Measurements from ENCODE around the gene FAM174C. TPM values are rescaled to one million over a fixed set of nuclear protein-coding genes. Genes with fewer than 3 reads are reported as not detected.

Gene FAM174C
- total RNA-seq, 1 donor from 2014 or later = 6.4 TPM

GRCh38 chr19:1321539-1321938 lies 46.2 kb downstream of the FAM174C start:
- DNase-seq = no peak

- DNase-seq = no peak
Observed at GRCh38 chr19:1322198-1322981, 47.1 kb downstream of the FAM174C start.

DNA sequence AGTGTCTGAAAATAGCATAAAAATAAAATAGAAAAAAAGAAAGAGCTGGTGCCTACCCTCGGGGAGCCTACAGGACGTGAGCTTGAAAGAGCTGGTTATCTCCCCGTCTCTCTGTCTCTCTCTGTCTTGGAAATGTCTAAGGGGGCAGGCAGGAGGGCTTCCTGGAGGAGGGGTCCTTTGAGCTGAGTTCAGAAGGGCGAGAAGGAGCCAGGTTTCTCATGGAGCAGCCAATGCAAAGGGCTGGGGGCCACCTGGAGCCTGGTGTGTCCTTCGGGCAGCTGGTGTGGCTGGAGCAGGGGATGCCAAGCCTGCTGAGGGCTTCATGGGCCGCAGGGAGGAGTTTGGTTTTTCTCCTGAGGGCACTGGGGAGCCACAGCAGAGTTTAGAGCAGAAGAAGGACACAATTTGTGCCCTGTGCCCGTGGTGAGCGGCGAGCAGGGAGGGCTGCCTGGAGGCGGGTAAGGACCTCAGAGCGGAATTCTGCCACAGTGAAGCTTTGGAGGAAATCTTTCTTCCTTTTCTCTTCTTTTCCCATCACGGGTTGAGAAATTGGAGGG lies 49.0 kb downstream of the FAM174C start:
- DNase-seq = no peak

DNA sequence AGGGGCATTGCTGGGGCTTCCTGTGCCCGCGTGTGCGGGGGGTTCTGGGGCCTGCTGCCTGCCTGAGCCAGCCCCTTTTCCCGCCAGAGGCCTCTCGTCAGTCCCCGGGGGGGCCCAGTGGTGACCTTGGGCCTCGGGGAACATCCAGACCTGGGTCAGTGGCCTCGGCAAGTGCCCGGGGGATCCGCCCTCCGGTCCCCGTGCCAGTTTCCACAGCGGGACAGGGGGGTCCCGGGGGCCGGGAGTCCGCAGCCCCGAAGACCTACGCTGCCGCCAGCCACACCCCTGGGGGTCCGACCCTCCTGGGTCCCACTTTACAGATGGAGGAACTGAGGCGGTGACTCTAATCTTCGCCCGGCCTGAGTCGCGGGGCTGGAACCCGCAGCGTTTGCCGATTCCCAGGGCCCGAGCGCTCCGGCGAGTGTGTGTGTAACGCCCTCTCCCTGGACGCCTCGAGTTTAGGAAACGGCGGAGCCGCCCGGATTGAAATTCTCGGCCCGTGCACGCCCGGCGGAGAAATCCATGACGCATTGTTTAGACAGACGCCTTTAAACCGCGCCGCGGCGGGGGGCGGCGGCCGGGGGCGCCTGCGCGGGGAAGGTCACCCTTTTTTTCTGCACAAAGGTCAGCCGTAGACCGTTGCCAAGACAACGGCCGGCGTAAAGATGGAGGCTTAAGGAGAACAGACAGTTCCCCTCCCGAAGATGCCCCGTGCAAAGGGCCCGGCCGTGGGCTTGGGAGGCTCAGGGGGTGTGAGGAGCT lies 49.7 kb downstream of the FAM174C start:
- peak; percentile 80 for DNase-seq

DNA sequence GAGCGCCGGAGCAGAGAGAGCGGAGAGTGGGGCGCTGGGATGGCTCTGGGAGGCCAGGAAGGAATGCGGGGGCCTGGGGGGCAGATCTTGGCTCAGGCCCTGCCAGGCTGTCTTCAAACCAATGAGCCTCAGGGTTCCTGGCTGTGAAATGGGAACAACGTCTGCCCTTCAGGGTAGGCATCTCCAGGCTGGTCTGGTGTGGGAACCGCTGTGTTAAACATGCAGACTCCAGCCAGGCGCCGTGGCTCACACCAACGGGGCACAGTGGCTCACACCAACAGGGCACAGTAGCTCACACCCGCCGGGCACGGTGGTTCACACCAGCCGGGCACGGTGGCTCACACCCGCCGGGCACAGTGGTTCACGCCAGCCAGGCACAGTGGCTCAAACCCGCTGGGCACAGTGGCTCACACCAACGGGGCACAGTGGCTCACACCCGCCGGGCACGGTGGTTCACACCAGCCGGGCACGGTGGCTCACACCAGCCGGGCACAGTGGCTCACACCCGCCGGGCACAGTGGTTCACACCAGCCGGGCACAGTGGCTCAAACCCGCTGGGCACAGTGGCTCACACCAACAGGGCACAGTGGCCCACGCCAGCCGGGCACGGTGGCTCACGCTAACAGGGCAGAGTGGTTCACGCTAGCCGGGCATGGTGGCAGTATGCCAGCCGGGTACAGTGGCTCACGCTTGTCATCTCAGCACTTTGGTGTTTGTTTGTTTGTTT lies 50.4 kb downstream of the FAM174C start:
- no peak for DNase-seq

GRCh38 chr19:1327125-1327524 lies 51.8 kb downstream of the FAM174C start:
- no peak for DNase-seq

Other genes starting within 250 kb of the FAM174C start
- gene CNN2, start 248.9 kb upstream of the FAM174C start, total RNA-seq = 58.2 TPM
- 4.8 TPM for gene ABCA7, start 235.4 kb upstream of the FAM174C start, total RNA-seq
- gene ARHGAP45, start 208.4 kb upstream of the FAM174C start, total RNA-seq = 10.7 TPM
- 47.1 TPM for gene POLR2E, start 180.2 kb upstream of the FAM174C start, total RNA-seq
- 105 TPM for gene GPX4, start 171.5 kb upstream of the FAM174C start, total RNA-seq
- 23.1 TPM for gene SBNO2, start 101.3 kb upstream of the FAM174C start, total RNA-seq
- 37.3 TPM for gene STK11, start 69.8 kb upstream of the FAM174C start, total RNA-seq
- gene CBARP, start 37.5 kb upstream of the FAM174C start, total RNA-seq = 1.9 TPM
- 22.9 TPM for gene ATP5F1D, start 33.8 kb upstream of the FAM174C start, total RNA-seq
- 19.7 TPM for gene MIDN, start 26.9 kb upstream of the FAM174C start, total RNA-seq
- gene CIRBP, start 6.2 kb upstream of the FAM174C start, total RNA-seq = 267 TPM
- gene EFNA2, start 10.3 kb downstream of the FAM174C start, total RNA-seq = 0.39 TPM
- 27.3 TPM for gene NDUFS7, start 108.4 kb downstream of the FAM174C start, total RNA-seq
- gene GAMT, start 126.0 kb downstream of the FAM174C start, total RNA-seq = 12.5 TPM
- gene DAZAP1, start 132.1 kb downstream of the FAM174C start, total RNA-seq = 37.9 TPM
- 533 TPM for gene RPS15, start 162.9 kb downstream of the FAM174C start, total RNA-seq
- 0.59 TPM for gene APC2, start 174.6 kb downstream of the FAM174C start, total RNA-seq
- gene C19orf25, start 203.7 kb downstream of the FAM174C start, total RNA-seq = 11.6 TPM
- 0.59 TPM for gene PCSK4, start 214.8 kb downstream of the FAM174C start, total RNA-seq
- 7.5 TPM for gene REEP6, start 215.7 kb downstream of the FAM174C start, total RNA-seq
- gene ADAMTSL5, start 237.5 kb downstream of the FAM174C start, total RNA-seq = 3.1 TPM
- gene PLK5, start 248.5 kb downstream of the FAM174C start, total RNA-seq = 0.10 TPM

Data from skin of body (tissue), 2 donors.